Caco-2 (cell line): ENCODE results near the gene MYH8. TPM values are rescaled to one million over a fixed set of nuclear protein-coding genes. Genes with fewer than 3 reads are reported as not detected.

ENCODE experiments used
- Bru-seq: library from RNA; stranded (reverse); fragments of 400-500 nt; gene quantifications from one replicate; lab custom pipeline; 2021; lab: Mats Ljungman, UMichigan
- BruChase-seq, 2 experiments: library from RNA; stranded (reverse); fragments of 400-500 nt; gene quantifications; one replicate each; lab custom pipeline; 2021; lab: Mats Ljungman, UMichigan
- BruUV-seq: library from RNA; stranded (reverse); fragments of 400-500 nt; replicated peaks from 2 replicates; lab custom pipeline; 2021; lab: Mats Ljungman, UMichigan
- CTCF ChIA-PET: fragments of 300-600 bp; sonication (Branson Sonifier 250); formaldehyde crosslinking; loops from one replicate; lab custom pipeline; 2022; ENCODE audit warnings: antibody characterized with exemption; lab: Charles Lee
- POLR2A ChIA-PET: fragments of 300-600 bp; sonication (Branson Sonifier 250); formaldehyde crosslinking; loops from one replicate; lab custom pipeline; 2022; ENCODE audit warnings: antibody characterized with exemption; lab: Charles Lee
- DNase-seq, 2 experiments: peaks; one replicate each; pipeline versions ENCODE4 v3.0.0 to v3.0.0-alpha.2; 2020 to 2022
- H3K27me3 ChIP-seq: replicated peaks from 2 replicates; pipeline ENCODE4 v1.6.0; 2011; ENCODE audit warnings: low read length; ENCODE audit not compliant: control insufficient read depth, insufficient read depth
- H3K36me3 ChIP-seq: 2 replicates; pipeline ENCODE4 v1.5.1; 2011; ENCODE audit warnings: low read length; ENCODE audit not compliant: control insufficient read depth, insufficient read depth
- H3K4me1 ChIP-seq: fragments of 250-450 bp; sonication (Bioruptor Pico); 2 replicates; pipeline ENCODE4 v1.5.1; 2020; ENCODE audit warnings: mild to moderate bottlenecking
- H3K4me3 ChIP-seq: 2 replicates; pipeline ENCODE4 v1.5.1; 2011; ENCODE audit warnings: low read depth, mild to moderate bottlenecking, control low read depth, low read length
- H3K9me3 ChIP-seq: fragments of 250-450 bp; sonication (Bioruptor Pico); 2 replicates; pipeline ENCODE4 v1.5.1; 2020; ENCODE audit warnings: mild to moderate bottlenecking, moderate library complexity
- H3K27ac Mint-ChIP-seq: one replicate; pipeline ENCODE4 v1.8.0; 2022; ENCODE audit warnings: mixed read lengths; ENCODE audit not compliant: unreplicated experiment
- H3K27me3 Mint-ChIP-seq: one replicate; pipeline ENCODE4 v1.8.0; 2022; ENCODE audit warnings: mixed read lengths; ENCODE audit not compliant: insufficient read depth, unreplicated experiment
- H3K36me3 Mint-ChIP-seq: one replicate; pipeline ENCODE4 v1.8.0; 2022; ENCODE audit warnings: mild to moderate bottlenecking, mixed read lengths; ENCODE audit not compliant: insufficient read depth, unreplicated experiment
- H3K4me1 Mint-ChIP-seq: one replicate; pipeline ENCODE4 v1.8.0; 2022; ENCODE audit warnings: low read depth, mixed read lengths; ENCODE audit not compliant: unreplicated experiment
- H3K4me3 Mint-ChIP-seq: one replicate; pipeline ENCODE4 v1.8.0; 2022; ENCODE audit warnings: mild to moderate bottlenecking, moderate library complexity, mixed read lengths; ENCODE audit not compliant: unreplicated experiment
- H3K9me3 Mint-ChIP-seq: one replicate; pipeline ENCODE4 v1.8.0; 2022; ENCODE audit warnings: mixed read lengths; ENCODE audit not compliant: unreplicated experiment
- CTCF ChIP-seq, 2 experiments: fragments of 200-600 bp in 1 of 2; IDR thresholded peaks; 1 replicate in 1 of 2; 2 replicates in 1 of 2; pipeline versions ENCODE4 v1.5.1 to v1.8.0; 2011 to 2022; ENCODE audit warnings: antibody characterized with exemption in 1 of 2, control low read depth in 1 of 2, inconsistent platforms in 1 of 2, low read depth in 1 of 2, low read length in 1 of 2, mild to moderate bottlenecking in 1 of 2, moderate library complexity in 1 of 2; ENCODE audit not compliant: insufficient read depth in 1 of 2, severe bottlenecking in 1 of 2, unreplicated experiment in 1 of 2
- intact Hi-C: fragments of 100-400 bp; cut with micrococcal nuclease; formaldehyde crosslinking; loops from one replicate; pipeline ENCODE4 v1.10.0; 2022; ENCODE audit not compliant: unreplicated experiment
- long read RNA-seq: library from polyadenylated mRNA; stranded (forward); transcript quantifications from one replicate; pipeline ENCODE4 v2.0.0, GENCODE V29; 2022
- total RNA-seq: library from RNA; stranded (reverse); gene quantifications from 2 replicates; pipeline ENCODE4 v1.2.3, GENCODE V29; 2022

Gene MYH8
- total RNA-seq = not detected in 2 replicates
- not detected for Bru-seq, nascent RNA
- BruChase-seq, experiment 1, labeled RNA remaining after a 2-hour chase = not detected
- BruChase-seq, experiment 2, labeled RNA remaining after a 6-hour chase = not detected
- long read RNA-seq = 0 reads

DNA sequence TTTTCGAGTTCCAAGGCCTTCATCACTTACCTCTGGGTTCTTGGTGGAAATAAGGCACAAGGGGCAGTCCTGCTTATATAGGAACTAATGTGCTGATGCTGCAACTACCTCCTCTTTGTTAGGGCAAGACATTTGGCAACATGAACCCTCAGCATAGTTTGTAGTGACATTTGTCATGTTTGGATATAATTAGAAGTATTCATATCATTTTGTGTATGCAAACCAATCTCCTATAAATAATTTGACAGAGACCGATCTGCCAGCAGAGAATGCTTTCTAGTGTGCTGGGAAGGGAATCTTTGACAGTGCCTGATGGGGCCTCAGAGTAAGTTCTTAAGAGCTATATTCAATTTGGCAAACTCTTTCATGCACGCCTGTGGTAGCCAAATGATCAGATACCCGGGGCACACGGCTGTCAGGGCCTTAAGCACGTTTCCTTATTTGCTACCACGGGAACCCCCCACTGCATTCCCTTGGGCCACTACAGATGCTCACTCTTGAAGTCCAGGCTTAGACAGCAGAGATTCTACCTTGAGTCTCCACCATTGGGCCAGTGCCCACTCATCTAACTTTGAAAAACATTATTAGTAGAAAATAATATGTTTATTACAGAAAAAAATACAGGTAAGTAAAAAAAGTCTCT lies at the start of gene MYH8:
TSS of gene MYH8 (minus strand) at position 51 of the 643 bp plus-strand sequence. CDS start 1,723 bp downstream, outside the sequence.
- H3K27me3 ChIP-seq = no peaks in the 10 kb centered on the region
- H3K4me1 Mint-ChIP-seq = no peaks in the 10 kb centered on the region
- POLR2A ChIA-PET = no interaction called here
- intact Hi-C loops = no loop called here
- H3K27me3 Mint-ChIP-seq = no peaks in the 10 kb centered on the region
- no peak within 1 kb of the TSS for H3K4me3 Mint-ChIP-seq
- H3K27ac Mint-ChIP-seq = no peak within 1 kb of the TSS
- H3K36me3 Mint-ChIP-seq = no peaks in the 10 kb centered on the region
- BruUV-seq = no TSS peak
- H3K36me3 ChIP-seq = no peaks in the 10 kb centered on the region
- no peaks in the 10 kb centered on the region for H3K4me1 ChIP-seq
- no peak for DNase-seq
- no peaks in the 10 kb centered on the region for H3K9me3 ChIP-seq
- H3K9me3 Mint-ChIP-seq = no peaks in the 10 kb centered on the region
- no peak within 1 kb of the TSS for H3K4me3 ChIP-seq
- CTCF ChIA-PET = no interaction called here
- no peak for TF ChIP-seq CTCF (IDR thresholded peaks at IDR 0.05; ENCODE audit: insufficient read depth in 1 of 2, low read depth in 1 of 2, low read length in 1 of 2, severe bottlenecking in 1 of 2, unreplicated experiment in 1 of 2)

DNA sequence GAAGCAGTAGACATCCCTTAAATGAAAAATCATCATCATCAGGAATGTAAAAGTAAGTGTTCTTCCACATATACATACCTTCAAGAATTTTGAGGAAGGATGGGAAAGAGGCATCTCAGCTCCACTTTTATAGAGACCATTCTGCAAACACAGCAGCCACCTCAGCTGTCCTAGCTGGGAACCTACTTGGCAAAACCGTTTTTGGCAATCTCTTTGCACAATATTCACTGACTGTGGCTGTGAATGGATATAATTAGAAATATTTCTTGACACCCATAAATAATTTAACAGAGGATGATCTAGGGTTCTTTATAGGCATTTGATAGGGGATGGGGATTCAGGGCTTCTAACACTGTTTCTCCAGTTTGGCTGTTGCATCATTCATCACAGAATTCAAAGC lies 47.7 kb upstream of the MYH8 start, which contains the start of gene MYH4:
TSS of gene MYH4 (minus strand) at position 101 of the 400 bp plus-strand sequence. CDS start 2,814 bp downstream, outside the sequence.
- Histone ChIP-seq H3K27me3 (no peaks in the 10 kb centered on the region), H3K9me3 (no peaks in the 10 kb centered on the region), H3K4me3 (no peak within 1 kb of the TSS), H3K36me3 (no peaks in the 10 kb centered on the region), H3K4me1 (no peaks in the 10 kb centered on the region)
- H3K9me3 Mint-ChIP-seq = no peaks in the 10 kb centered on the region
- H3K36me3 Mint-ChIP-seq = no peaks in the 10 kb centered on the region
- POLR2A ChIA-PET = no interaction called here
- intact Hi-C loops = no loop called here
- no TSS peak for BruUV-seq
- no peak within 1 kb of the TSS for H3K27ac Mint-ChIP-seq
- CTCF ChIA-PET = no interaction called here
- DNase-seq = no peak
- H3K4me1 Mint-ChIP-seq = no peaks in the 10 kb centered on the region
- no peaks in the 10 kb centered on the region for H3K27me3 Mint-ChIP-seq
- no peak for TF ChIP-seq CTCF (IDR thresholded peaks at IDR 0.05; ENCODE audit: insufficient read depth in 1 of 2, low read depth in 1 of 2, low read length in 1 of 2, severe bottlenecking in 1 of 2, unreplicated experiment in 1 of 2)
- H3K4me3 Mint-ChIP-seq = no peak within 1 kb of the TSS

GRCh38 chr17:10463402-10463801 lies 41.7 kb upstream of the MYH8 start:
- no peaks in the 10 kb centered on the region for H3K36me3 Mint-ChIP-seq
- TF ChIP-seq CTCF (IDR thresholded peaks at IDR 0.05; ENCODE audit: insufficient read depth in 1 of 2, low read depth in 1 of 2, low read length in 1 of 2, severe bottlenecking in 1 of 2, unreplicated experiment in 1 of 2) = no peak
- H3K27me3 ChIP-seq = no peaks in the 10 kb centered on the region
- no peak overlapping the region for H3K27ac Mint-ChIP-seq
- no peak overlapping the region for H3K4me3 ChIP-seq
- DNase-seq = no peak
- H3K4me1 ChIP-seq = no peaks in the 10 kb centered on the region
- no peaks in the 10 kb centered on the region for H3K9me3 Mint-ChIP-seq
- CTCF ChIA-PET = no interaction called here
- intact Hi-C loops = no loop called here
- no peaks in the 10 kb centered on the region for H3K9me3 ChIP-seq
- H3K4me3 Mint-ChIP-seq = no peak overlapping the region
- no peaks in the 10 kb centered on the region for H3K4me1 Mint-ChIP-seq
- H3K36me3 ChIP-seq = no peaks in the 10 kb centered on the region
- no peaks in the 10 kb centered on the region for H3K27me3 Mint-ChIP-seq
- BruUV-seq = no TSS peak
- POLR2A ChIA-PET = interaction anchor here (0.7 kb wide), 1 partner anchor 327 kb away, joined by 3 read pairs; no protein-coding TSS in a partner anchor
